HG03175 (cell line): ENCODE measurements around the gene SERTM2.
"Not testable (repeated sequence)": the region's sequence is repeated elsewhere in the genome, so short reads cannot be mapped to it uniquely, and the experiment has no call there.

ENCODE experiments used
- ATAC-seq: cut with Tn5 transposase; IDR thresholded peaks from one replicate; pipeline ENCODE4 v1.9.1; 2021; ENCODE audit warnings: mild to moderate bottlenecking, moderate library complexity; ENCODE audit not compliant: unreplicated experiment

Gene SERTM2

GRCh38 chrX:111511477-111511876 is at the start of gene SERTM2:
Gene SERTM2 (plus strand): TSS chrX:111511645. CDS start chrX:111518858, 7,213 bp downstream.
- peak; percentile 78 for ATAC-seq

- no peak for ATAC-seq
These were observed 45.8 kb upstream of the SERTM2 start for GRCh38 chrX:111465669-111466068.

- no peak for ATAC-seq
These were observed 43.5 kb upstream of the SERTM2 start for GRCh38 chrX:111467896-111468295.

DNA sequence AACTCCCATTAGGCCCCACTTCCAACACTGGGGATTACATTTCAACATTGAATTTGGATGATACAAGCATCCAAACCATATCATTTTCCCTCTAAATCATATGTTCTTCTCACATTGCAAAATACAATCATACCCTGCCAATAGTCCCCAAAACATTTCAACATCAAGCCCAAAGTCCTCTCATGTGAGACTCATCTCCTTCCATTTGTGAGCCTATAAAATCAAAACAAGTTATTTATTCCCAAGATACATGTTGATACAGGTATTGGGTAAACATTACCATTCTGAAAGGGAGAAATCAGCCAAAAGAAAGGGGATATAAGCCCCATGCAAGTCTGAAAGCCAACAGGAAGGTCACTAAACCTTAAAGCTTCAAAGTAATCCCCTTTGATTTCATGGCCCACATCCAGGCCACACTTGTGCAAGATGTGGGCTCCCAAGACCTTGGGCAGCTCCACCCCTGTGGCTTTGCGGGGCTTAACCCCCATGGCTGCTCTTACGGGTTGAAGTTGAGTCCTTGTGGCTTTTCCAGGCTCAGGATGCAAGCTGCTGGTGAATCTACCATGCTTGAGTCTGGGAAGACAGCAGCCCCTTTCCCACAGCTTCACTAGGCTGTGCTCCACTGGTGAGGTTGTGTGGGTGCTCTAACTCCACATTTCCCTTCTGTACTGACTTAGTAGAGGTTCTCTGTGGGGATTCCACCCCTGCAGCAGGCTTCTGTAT is 40.6 kb upstream of the SERTM2 start:
- no peak for ATAC-seq

- no peak for ATAC-seq
These were observed 29.5 kb upstream of the SERTM2 start for GRCh38 chrX:111481896-111482295.

GRCh38 chrX:111483135-111483534 is 28.3 kb upstream of the SERTM2 start:
- ATAC-seq: no peak

GRCh38 chrX:111483881-111484280 is 27.6 kb upstream of the SERTM2 start:
- ATAC-seq: no peak

GRCh38 chrX:111490688-111491087 is 20.8 kb upstream of the SERTM2 start:
- ATAC-seq: no peak

- ATAC-seq: no peak
These were observed 19.4 kb upstream of the SERTM2 start for GRCh38 chrX:111492085-111492484.

- ATAC-seq: no peak
These were observed 12.8 kb upstream of the SERTM2 start for GRCh38 chrX:111498538-111499103.

DNA sequence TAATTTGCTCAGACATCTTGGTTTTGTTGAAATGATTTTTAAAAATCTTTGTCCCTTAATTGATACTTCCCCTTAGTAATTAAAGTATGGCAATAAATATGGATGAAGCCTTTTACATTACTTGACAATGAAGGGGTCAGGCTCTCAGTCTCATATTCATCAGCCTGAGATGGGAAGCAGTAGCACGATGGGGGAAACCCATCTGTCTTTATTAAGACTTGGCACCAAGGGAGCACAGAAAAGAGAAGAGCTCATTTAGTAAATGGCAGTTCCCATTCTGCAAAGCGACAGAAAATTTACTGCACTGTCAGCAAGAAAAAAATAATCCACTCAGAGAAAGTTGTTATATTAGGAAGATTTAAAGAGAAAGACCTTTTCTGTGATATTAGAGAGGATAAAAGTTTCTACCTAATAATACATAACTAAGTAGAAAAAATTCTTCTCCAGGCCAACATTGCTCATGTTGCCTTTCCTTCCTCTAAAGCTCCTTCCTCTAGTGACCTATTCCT is 7.9 kb upstream of the SERTM2 start:
- ATAC-seq: no peak

- no peak for ATAC-seq
These were observed 6.5 kb upstream of the SERTM2 start for GRCh38 chrX:111504941-111505340.

DNA sequence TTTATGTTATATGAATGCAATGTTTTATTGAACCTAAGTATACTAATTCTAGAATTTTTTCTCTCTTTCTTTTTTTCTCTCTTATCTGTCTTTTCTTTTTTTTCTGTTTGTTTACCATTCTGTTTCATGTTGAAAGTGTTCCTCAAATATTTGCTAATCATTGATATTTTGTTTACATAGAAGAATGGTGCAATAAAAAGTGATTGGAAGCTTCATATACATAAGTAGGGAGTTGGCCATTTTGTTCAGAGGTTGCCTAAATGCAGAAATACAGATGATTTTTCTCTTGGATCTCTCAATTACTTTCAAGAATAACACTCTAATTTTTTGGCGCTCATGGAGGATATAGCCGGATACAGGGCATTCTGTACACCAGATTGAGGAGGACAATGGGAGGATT is 5.7 kb upstream of the SERTM2 start:
- ATAC-seq: no peak

- no peak for ATAC-seq
These were observed 4.6 kb upstream of the SERTM2 start for GRCh38 chrX:111506826-111507225.

DNA sequence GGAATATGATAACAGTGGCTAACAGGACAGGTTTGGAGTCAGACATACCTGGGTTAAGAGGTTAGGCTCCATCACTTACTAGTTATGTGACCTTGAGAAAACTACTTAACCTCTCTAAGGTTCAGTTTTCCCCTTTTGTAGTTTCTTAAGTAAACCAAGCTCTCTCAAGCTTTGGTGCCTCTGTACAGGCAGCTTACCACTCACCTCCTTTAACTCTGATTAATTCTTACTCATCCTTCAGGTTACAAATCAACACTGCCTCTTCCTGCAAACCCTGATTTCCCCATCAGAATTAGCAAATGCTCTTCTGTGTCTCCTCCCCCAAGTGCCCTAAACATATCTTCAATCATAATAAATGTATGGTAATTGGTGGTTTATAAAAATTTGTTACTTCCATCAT is 3.5 kb upstream of the SERTM2 start:
- ATAC-seq: no peak

DNA sequence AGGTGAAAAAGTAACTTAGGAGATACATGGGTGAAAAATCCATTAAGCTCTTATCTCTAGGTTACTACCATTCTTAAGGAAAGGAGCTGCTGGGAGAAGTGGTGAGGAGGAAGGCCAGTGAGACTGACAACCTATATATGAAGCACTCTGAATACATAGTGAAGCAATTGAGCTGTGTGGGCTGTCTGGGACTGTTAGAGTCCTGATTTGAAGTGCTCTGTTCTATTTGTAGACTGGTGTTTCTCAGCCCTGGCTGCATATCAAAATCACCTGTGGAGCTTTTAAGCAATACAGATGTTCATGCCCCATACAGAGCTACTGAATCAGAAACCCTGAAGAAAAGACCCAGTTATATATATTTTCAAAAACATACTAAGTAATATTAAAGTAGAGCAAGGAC is 3.9 kb downstream of the SERTM2 start:
- ATAC-seq: no peak

DNA sequence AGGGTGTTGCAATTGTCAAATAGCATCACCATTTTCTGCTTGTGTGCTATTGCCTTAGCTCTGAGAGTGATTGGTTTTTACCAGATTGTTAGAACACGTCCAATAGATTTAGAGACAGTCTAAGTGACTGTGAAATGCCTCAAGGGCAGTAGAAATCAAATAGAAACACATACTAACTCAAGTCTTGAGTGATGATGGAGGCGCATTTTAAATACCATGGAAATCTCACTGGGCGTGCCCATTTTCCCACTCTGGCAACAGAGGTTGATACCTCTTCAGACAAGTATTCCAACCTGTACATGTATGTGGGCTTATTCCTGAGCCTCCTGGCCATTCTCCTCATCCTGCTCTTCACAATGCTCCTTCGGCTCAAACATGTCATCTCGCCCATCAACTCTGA is 7.2 kb downstream of the SERTM2 start:
- ATAC-seq: no peak

DNA sequence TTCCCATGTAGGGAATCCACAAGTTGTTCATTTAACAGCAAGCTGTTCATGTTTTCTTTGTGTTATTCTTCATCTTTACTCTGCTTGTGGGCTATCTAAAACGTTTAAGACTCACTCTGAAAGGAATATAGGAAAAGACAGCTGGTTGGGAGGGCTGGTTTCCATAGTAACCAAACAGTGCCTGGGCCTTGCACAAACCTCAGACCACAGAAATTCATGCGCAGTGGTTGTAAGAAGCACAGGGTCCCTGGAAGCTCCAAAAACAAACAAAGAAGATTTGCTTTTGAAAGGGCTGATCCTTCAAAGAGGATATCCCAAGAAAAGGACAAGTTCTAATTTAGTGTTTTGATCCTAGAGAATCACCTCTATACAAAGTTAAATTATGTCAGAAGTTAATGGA is 7.8 kb downstream of the SERTM2 start:
- no peak for ATAC-seq

DNA sequence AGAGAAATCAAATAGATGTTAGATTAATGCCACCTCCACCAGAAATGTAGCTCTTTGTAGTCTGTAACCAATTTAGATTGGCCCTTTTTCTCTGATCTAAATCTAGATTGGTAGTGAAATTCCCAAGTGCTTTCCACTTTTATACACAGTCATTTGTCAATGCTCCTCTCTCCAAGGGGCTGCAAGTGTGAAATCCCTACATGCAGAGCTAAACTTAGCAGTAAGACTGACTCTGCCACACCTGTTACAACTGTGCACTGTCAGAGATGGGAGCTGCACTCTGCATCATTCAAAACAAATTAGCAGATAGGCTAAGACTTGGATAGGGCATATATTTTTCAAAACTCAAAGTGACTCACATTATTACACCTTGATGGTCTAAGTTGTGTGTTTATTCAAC is 9.1 kb downstream of the SERTM2 start:
- ATAC-seq: no peak

GRCh38 chrX:111521169-111521568 is 9.7 kb downstream of the SERTM2 start:
- no peak for ATAC-seq

GRCh38 chrX:111543212-111543741 is 31.8 kb downstream of the SERTM2 start:
- no peak for ATAC-seq

DNA sequence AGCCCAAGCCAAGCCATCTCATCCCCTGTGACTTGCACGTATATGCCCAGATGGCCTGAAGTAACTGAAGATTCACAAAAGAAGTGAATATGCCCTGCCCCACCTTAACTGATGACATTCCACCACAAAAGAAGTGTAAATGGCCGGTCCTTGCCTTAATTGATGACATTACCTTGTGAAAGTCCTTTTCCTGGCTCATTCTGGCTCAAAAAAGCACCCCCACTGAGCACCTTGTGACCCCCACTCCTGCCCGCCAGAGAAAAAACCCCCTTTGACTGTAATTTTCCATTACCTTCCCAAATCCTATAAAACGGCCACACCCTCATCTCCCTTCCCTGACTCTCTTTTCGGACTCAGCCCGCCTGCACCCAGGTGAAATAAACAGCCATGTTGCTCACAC is 37.8 kb downstream of the SERTM2 start:
- ATAC-seq: not testable (repeated sequence)
